WTC11 (cell line): ENCODE results near the gene WNT3.

Experiments
- ARID4B ChIP-seq: sonication (generic); formaldehyde crosslinking; IDR thresholded peaks from 2 replicates; pipeline ENCODE4 v1.8.0; 2023; ENCODE audit warnings: missing genetic modification reagents, mild to moderate bottlenecking, borderline replicate concordance
- ATF1 ChIP-seq: sonication (generic); formaldehyde crosslinking; IDR thresholded peaks from 2 replicates; pipeline ENCODE4 v1.8.1; 2023; ENCODE audit warnings: mild to moderate bottlenecking, moderate library complexity, missing genetic modification reagents
- ATF3 ChIP-seq: sonication (generic); formaldehyde crosslinking; conservative IDR thresholded peaks from 2 replicates; pipeline ENCODE4 v1.8.1; 2022; ENCODE audit warnings: mild to moderate bottlenecking, missing genetic modification reagents
- ATF6 ChIP-seq: sonication (generic); formaldehyde crosslinking; IDR thresholded peaks from 2 replicates; pipeline ENCODE4 v1.8.1; 2023; ENCODE audit warnings: mild to moderate bottlenecking, missing genetic modification reagents
- CBFB ChIP-seq: sonication (generic); formaldehyde crosslinking; IDR thresholded peaks from 2 replicates; pipeline ENCODE4 v1.8.1; 2022; ENCODE audit warnings: mild to moderate bottlenecking, low read depth, missing genetic modification reagents
- CTCF ChIP-seq: fragments of 200-600 bp; IDR thresholded peaks from 2 replicates; pipeline ENCODE4 v1.8.0; 2022; ENCODE audit warnings: antibody characterized with exemption
- E2F4 ChIP-seq: sonication (generic); formaldehyde crosslinking; IDR thresholded peaks from 2 replicates; pipeline ENCODE4 v1.8.1; 2022; ENCODE audit warnings: low read depth, mild to moderate bottlenecking, moderate library complexity, missing genetic modification reagents, borderline replicate concordance
- JUN ChIP-seq: sonication (generic); formaldehyde crosslinking; IDR thresholded peaks from 2 replicates; pipeline ENCODE4 v1.8.0; 2023; ENCODE audit warnings: mild to moderate bottlenecking, missing genetic modification reagents
- USF2 ChIP-seq: sonication (generic); formaldehyde crosslinking; IDR thresholded peaks from 2 replicates; pipeline ENCODE4 v1.8.1; 2023; ENCODE audit warnings: mild to moderate bottlenecking, missing genetic modification reagents, moderate library complexity
- ZBTB43 ChIP-seq: sonication (generic); formaldehyde crosslinking; IDR thresholded peaks from 2 replicates; pipeline ENCODE4 v1.8.1; 2023; ENCODE audit warnings: mild to moderate bottlenecking, missing genetic modification reagents
- ZSCAN18 ChIP-seq: fragments of 250-450 bp; sonication (Bioruptor Pico); IDR thresholded peaks from 2 replicates; pipeline ENCODE4 v2.1.2; 2022; ENCODE audit warnings: mild to moderate bottlenecking, moderate library complexity

- TF ChIP-seq CBFB (CRISPR knock-in tag) (no peak), CTCF (no peak), ARID4B (CRISPR knock-in tag) (no peak), ZSCAN18 (no peak), ATF3 (CRISPR knock-in tag) (no peak), USF2 (no peak), ATF6 (CRISPR knock-in tag) (no peak), E2F4 (CRISPR knock-in tag) (no peak), ATF1 (no peak), JUN (CRISPR knock-in tag) (no peak), ZBTB43 (CRISPR knock-in tag) (no peak)
Observed at GRCh38 chr17:46837521-46837920, 19.0 kb upstream of the WNT3 start.
